IPS-11a (cell line): ENCODE results near the gene CTCF.
A peak's percentile ranks its signal among the peaks of the same experiment; 100 is the strongest.

ENCODE experiments used
- H3K4me3 ChIP-seq: one replicate; pipeline ENCODE4 v1.5.1; 2013; ENCODE audit warnings: low read depth, low read length, control low read depth

CTCF gene

GRCh38 chr16:67662653-67663010 is 100.3 kb downstream of the CTCF start:
- no peak overlapping the region for H3K4me3 ChIP-seq

- H3K4me3 ChIP-seq, result no peak overlapping the region
Measured at GRCh38 chr16:67663151-67663876, 101.0 kb downstream of the CTCF start.

- no peak overlapping the region for H3K4me3 ChIP-seq
Measured at GRCh38 chr16:67663877-67664222, 101.5 kb downstream of the CTCF start.

GRCh38 chr16:67664258-67664657 is 101.9 kb downstream of the CTCF start:
- H3K4me3 ChIP-seq, result no peak overlapping the region

- no peak overlapping the region for H3K4me3 ChIP-seq
Measured at GRCh38 chr16:67664871-67665270, 102.5 kb downstream of the CTCF start.

- H3K4me3 ChIP-seq, result peak overlapping the region; percentile 51
Measured at GRCh38 chr16:67665598-67665997, 103.3 kb downstream of the CTCF start.

- peak overlapping the region; percentile 51 for H3K4me3 ChIP-seq
Measured at GRCh38 chr16:67666032-67666551, 103.8 kb downstream of the CTCF start.

GRCh38 chr16:67666559-67667452 is 104.5 kb downstream of the CTCF start, which contains the start of the genes C16orf86 and ENKD1:
C16orf86 (plus strand) TSS chr16:67666814; CDS start chr16:67666971, 157 bp downstream.
ENKD1 (minus strand) TSS chr16:67666750; CDS start chr16:67666442, 308 bp downstream.
- peak within 1 kb of the TSS; percentile 51 for H3K4me3 ChIP-seq

- no peak overlapping the region for H3K4me3 ChIP-seq
Measured at GRCh38 chr16:67667453-67667816, 105.1 kb downstream of the CTCF start.

GRCh38 chr16:67667817-67668494 is 105.6 kb downstream of the CTCF start:
- H3K4me3 ChIP-seq, result no peak overlapping the region

- no peak overlapping the region for H3K4me3 ChIP-seq
Measured at GRCh38 chr16:67668495-67669157, 106.3 kb downstream of the CTCF start.

GRCh38 chr16:67669499-67670101 is 107.3 kb downstream of the CTCF start:
- no peak overlapping the region for H3K4me3 ChIP-seq

GRCh38 chr16:67672306-67672705 is 110.0 kb downstream of the CTCF start:
- no peak overlapping the region for H3K4me3 ChIP-seq

- H3K4me3 ChIP-seq, result no peak overlapping the region
Measured at GRCh38 chr16:67672739-67673662, 110.7 kb downstream of the CTCF start.

- H3K4me3 ChIP-seq, result no peak overlapping the region
Measured at GRCh38 chr16:67673712-67674580, 111.6 kb downstream of the CTCF start.

- H3K4me3 ChIP-seq, result no peak overlapping the region
Measured at GRCh38 chr16:67674851-67675578, 112.7 kb downstream of the CTCF start.

GRCh38 chr16:67675579-67675935 is 113.2 kb downstream of the CTCF start:
- H3K4me3 ChIP-seq, result no peak overlapping the region

- no peak overlapping the region for H3K4me3 ChIP-seq
Measured at GRCh38 chr16:67675999-67676398, 113.7 kb downstream of the CTCF start.
